ENCODE measurements around the gene RFT1.

The RFT1 gene

GRCh38 chr3:53174346-53175250 is 44.4 kb upstream of the RFT1 start:
- DNase-seq (ENCODE audit: low spot score) (no peak), ATAC-seq (ENCODE audit: low read depth) (no peak)
- no peaks in the 10 kb centered on the region for H3K27me3 ChIP-seq (ENCODE audit: insufficient read depth, poor library complexity, severe bottlenecking)
- H3K36me3 ChIP-seq (ENCODE audit: low read depth), result peaks cover 15% of the 10 kb centered on the region; the same call in 1 of the 2 replicates
- no peak overlapping the region for H3K27ac ChIP-seq (ENCODE audit: poor library complexity, severe bottlenecking)
- H3K4me3 ChIP-seq (ENCODE audit: severe bottlenecking), result no peak overlapping the region
- TF ChIP-seq, protein P1, sequence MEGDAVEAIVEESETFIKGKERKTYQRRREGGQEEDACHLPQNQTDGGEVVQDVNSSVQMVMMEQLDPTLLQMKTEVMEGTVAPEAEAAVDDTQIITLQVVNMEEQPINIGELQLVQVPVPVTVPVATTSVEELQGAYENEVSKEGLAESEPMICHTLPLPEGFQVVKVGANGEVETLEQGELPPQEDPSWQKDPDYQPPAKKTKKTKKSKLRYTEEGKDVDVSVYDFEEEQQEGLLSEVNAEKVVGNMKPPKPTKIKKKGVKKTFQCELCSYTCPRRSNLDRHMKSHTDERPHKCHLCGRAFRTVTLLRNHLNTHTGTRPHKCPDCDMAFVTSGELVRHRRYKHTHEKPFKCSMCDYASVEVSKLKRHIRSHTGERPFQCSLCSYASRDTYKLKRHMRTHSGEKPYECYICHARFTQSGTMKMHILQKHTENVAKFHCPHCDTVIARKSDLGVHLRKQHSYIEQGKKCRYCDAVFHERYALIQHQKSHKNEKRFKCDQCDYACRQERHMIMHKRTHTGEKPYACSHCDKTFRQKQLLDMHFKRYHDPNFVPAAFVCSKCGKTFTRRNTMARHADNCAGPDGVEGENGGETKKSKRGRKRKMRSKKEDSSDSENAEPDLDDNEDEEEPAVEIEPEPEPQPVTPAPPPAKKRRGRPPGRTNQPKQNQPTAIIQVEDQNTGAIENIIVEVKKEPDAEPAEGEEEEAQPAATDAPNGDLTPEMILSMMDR (IDR thresholded peaks at IDR 0.05; ENCODE audit: poor library complexity, severe bottlenecking), result no peak
- H3K4me1 ChIP-seq (ENCODE audit: insufficient read depth, poor library complexity, severe bottlenecking), result no peaks in the 10 kb centered on the region
- no peaks in the 10 kb centered on the region for H3K9me3 ChIP-seq (ENCODE audit: severe bottlenecking)

- TF ChIP-seq, protein P1 (IDR thresholded peaks at IDR 0.05; ENCODE audit: poor library complexity, severe bottlenecking), result no peak
- H3K27me3 ChIP-seq (ENCODE audit: insufficient read depth, poor library complexity, severe bottlenecking), result no peaks in the 10 kb centered on the region
- H3K9me3 ChIP-seq (ENCODE audit: severe bottlenecking), result no peaks in the 10 kb centered on the region
- no peaks in the 10 kb centered on the region for H3K4me1 ChIP-seq (ENCODE audit: insufficient read depth, poor library complexity, severe bottlenecking)
- H3K4me3 ChIP-seq (ENCODE audit: severe bottlenecking), result no peak overlapping the region
- DNase-seq (ENCODE audit: low spot score) (no peak), ATAC-seq (ENCODE audit: low read depth) (no peak)
- peaks cover 8% of the 10 kb centered on the region; the same call in 1 of the 2 replicates for H3K36me3 ChIP-seq (ENCODE audit: low read depth)
- H3K27ac ChIP-seq (ENCODE audit: poor library complexity, severe bottlenecking), result no peak overlapping the region
Measured at GRCh38 chr3:53173107-53173506, 42.9 kb upstream of the RFT1 start.

- TF ChIP-seq, protein P1 (IDR thresholded peaks at IDR 0.05; ENCODE audit: poor library complexity, severe bottlenecking), result no peak
- ATAC-seq (ENCODE audit: low read depth) (no peak; the same call in 2 of the 3 replicates), DNase-seq (ENCODE audit: low spot score) (no peak)
- Histone ChIP-seq H3K9me3 (ENCODE audit: severe bottlenecking) (no peaks in the 10 kb centered on the region), H3K4me1 (ENCODE audit: insufficient read depth, poor library complexity, severe bottlenecking) (no peaks in the 10 kb centered on the region), H3K4me3 (ENCODE audit: severe bottlenecking) (no peak overlapping the region), H3K36me3 (ENCODE audit: low read depth) (peaks cover 8% of the 10 kb centered on the region; the same call in 1 of the 2 replicates), H3K27ac (ENCODE audit: poor library complexity, severe bottlenecking) (no peak overlapping the region), H3K27me3 (ENCODE audit: insufficient read depth, poor library complexity, severe bottlenecking) (no peaks in the 10 kb centered on the region)
Measured at GRCh38 chr3:53171827-53172505, 41.7 kb upstream of the RFT1 start.

GRCh38 chr3:53171064-53171418 is 40.8 kb upstream of the RFT1 start:
- Histone ChIP-seq H3K4me3 (ENCODE audit: severe bottlenecking) (no peak overlapping the region), H3K27ac (ENCODE audit: poor library complexity, severe bottlenecking) (no peak overlapping the region), H3K4me1 (ENCODE audit: insufficient read depth, poor library complexity, severe bottlenecking) (no peaks in the 10 kb centered on the region), H3K36me3 (ENCODE audit: low read depth) (peaks cover 8% of the 10 kb centered on the region; the same call in 1 of the 2 replicates), H3K27me3 (ENCODE audit: insufficient read depth, poor library complexity, severe bottlenecking) (no peaks in the 10 kb centered on the region), H3K9me3 (ENCODE audit: severe bottlenecking) (no peaks in the 10 kb centered on the region)
- DNase-seq (ENCODE audit: low spot score) (no peak), ATAC-seq (ENCODE audit: low read depth) (no peak)
- TF ChIP-seq, protein P1 (IDR thresholded peaks at IDR 0.05; ENCODE audit: poor library complexity, severe bottlenecking), result no peak

Data from RWPE2 (cell line).